GM21367 (cell line): ENCODE data around the gene BBS2.
"Not testable (repeated sequence)": the region's sequence is repeated elsewhere in the genome, so short reads cannot be mapped to it uniquely, and the experiment has no call there.

Experiments
- ATAC-seq: cut with Tn5 transposase; IDR thresholded peaks from one replicate; pipeline ENCODE4 v1.9.1; 2021; ENCODE audit not compliant: unreplicated experiment

BBS2 gene

DNA sequence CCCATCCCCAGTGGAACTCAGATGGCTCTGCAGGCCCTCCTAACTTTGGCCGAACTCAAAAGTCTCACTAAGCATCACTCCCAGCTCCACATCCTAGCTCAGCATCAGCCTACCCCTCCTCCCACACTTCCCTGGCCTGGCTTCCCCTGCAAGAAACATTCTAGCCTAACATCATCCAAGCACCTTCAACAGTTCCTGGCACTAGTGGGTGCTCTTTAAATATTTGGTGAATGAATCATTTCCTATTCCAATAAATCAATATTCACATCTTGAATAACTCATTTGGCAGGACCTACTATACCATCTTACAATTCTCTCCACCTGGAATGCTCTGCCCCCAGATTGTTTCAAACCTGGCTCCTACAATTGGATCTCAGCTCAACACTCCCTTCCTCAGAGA, 11.0 kb upstream of the BBS2 start:
- no peak for ATAC-seq

DNA sequence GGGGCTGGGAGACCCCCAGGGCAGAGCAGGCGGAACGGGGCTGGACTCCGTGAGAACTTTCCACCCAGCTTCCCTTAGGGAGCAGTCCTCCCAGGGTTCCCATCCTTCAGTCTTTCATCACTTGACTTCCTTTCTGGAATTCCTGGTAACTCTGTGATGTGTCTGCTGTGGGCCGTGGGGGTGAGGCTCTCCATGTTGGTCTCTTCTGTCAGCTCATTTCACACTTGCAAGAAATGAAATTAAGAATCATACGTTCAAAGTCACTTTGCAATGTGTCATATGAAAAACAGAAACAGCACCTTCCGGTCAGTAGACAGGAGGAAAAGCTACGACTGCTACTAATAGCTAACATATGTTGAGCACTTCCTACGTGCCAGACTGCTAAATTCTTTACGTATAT, 5.4 kb upstream of the BBS2 start:
- ATAC-seq = no peak

DNA sequence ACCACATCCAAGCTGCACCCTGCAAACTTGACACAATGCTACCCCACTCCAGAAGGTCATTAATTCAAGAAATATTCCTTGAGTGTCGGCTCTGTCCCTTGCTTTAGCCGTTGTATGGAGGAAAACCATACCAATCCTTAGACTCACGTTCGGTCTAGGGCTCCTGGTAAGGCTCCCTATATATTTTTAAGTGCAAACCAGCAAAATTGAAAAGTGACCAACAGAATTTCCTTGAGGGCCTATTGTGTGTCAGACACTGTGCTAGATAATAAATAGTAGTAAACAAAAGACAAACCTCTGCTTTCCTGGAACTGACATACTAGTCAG, 390 bp upstream of the BBS2 start:
- no peak for ATAC-seq

DNA sequence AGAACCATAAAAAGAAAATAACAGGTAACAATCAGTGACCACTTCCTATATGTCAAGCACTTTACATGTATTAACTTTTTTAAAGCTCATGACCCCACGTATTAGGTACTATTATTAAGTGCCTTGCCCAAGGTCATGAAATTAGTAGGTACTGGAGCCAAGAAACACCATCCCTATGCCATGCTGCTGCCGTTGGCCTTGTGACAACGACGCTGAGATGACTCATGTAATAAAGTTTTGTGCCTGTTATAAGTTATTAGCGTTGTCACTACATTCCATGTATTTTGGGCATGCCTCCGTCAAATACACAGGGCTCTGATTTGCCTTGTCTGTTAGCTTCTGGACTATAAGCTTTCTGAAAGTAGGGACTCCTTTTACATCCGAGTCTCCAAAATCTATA, 1.4 kb downstream of the BBS2 start:
- no peak for ATAC-seq

DNA sequence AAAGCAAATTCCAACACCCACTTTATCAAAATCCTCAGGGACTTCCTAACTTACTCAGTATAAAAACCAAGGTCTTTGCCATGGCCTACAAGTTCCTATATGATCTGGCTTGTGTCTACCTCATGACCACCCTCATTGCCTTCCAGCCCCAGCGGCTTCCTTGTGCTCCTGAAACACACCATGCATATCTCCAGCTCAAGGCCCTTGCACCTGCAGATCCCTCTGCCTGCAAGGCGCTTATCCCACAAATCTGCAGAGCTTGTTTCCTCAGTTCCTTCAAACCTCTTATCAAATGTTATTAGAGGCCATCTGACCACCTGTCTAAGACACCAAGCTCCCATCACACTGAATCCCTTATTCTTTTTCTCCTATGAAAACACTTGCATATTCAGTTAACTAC, 2.6 kb downstream of the BBS2 start:
- no peak for ATAC-seq

DNA sequence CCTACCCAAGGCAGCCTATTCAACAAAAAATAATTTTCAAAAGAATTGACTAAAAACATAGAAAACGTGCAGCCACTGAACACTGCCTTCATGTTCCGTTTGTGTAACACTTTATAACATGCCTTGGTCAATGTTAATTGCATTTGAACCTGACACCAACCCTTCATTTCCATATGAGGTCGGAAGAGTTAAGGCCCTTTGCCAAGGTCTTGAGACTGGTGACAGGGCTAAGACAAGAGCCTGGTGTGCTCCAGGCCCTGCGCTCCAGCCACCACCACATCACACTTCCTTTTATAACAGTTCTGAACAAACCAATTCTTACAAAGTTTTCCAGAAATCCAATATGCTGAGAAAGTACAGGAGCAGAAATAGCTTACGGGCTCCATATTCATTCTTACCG, 4.2 kb downstream of the BBS2 start:
- no peak for ATAC-seq

DNA sequence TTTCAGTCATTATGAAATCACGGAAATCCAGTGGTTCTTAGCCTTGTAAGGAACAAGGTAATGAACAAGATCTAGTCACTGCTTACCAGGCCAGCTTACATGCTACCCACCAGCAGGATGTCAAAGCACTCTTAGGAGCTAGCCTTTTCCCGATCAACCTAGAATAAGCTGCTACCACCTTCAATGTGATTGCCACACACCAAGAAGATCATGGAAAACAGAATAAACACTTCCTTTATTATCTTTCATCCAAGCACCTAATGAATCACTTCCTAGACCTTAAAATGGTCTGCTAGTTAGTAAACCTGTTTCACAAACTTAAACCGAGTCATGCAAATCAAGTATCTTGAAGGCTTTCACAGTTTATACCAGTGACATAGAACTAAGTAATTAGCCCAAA, 5.0 kb downstream of the BBS2 start:
- no peak for ATAC-seq

DNA sequence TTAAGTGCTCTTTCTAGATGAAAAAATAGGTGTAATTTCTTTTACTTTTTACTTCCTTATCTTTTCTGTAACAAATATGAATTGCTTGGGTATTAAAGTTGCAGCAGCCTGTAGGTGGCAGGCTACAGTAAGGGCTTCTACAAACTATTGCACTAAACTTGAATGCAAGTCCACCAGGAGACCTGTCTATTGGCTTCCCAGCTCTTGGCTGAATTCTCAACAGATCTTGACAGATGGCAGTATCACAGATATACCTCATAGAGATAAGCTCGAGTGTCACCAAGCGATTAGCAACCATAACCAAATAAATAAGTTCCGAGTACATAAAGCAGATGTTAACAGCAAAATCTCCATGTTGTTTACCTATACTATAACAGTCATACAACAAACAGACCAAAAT, 5.9 kb downstream of the BBS2 start:
- ATAC-seq = no peak

DNA sequence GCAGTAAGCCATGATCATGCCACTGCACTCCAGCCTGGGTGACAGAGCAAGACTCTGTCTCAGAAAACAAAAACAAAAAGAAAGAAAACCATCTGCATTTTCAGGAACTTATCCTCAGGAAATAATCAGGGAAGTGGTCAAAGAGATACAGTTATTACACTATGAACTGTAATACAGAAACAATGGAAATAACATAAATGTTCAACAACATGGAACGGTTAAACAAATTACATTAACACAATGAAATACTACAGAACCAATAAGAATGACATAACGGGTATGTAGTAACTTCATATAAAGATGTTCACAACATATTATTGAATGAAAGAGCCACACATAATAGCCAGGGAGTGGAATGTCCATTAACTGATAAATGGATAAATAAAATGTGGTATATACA, 6.7 kb downstream of the BBS2 start:
- no peak for ATAC-seq

DNA sequence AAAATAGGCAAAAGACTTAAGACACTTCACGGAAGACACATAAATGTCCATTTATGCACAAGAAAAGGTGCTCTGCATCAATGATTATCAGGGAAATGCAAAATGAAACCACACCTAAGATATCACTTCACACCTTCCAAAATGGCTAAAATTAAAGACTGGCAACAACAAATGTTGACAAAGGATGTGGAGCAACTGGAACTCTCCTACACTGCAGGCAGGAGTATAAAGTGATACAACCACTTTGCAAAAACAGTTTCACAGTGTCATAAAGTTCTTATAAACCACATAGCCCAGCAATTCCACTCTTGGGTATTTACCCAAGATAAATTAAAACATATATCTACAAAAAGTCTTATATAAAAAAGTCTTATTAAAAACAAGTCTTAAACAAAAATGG, 7.8 kb downstream of the BBS2 start:
- no peak for ATAC-seq

DNA sequence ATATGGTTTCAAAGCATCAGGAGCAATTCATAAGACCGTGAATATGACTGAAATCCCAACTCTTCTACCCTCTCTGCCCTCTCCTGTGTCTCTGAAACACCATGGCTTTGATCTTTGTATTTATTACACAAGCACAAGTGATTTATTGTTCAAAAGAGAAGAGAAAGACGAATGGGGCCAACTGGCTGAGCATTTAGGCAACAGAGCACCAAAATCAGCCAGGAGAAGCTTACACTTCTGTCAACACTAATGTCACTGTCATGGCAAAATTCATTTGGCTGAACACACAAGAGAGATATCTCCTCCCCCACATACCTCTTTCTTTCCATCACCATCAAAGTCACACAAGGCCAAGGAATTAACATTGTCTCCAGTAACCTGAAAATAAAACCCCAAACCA, 9.3 kb downstream of the BBS2 start:
- no peak for ATAC-seq

DNA sequence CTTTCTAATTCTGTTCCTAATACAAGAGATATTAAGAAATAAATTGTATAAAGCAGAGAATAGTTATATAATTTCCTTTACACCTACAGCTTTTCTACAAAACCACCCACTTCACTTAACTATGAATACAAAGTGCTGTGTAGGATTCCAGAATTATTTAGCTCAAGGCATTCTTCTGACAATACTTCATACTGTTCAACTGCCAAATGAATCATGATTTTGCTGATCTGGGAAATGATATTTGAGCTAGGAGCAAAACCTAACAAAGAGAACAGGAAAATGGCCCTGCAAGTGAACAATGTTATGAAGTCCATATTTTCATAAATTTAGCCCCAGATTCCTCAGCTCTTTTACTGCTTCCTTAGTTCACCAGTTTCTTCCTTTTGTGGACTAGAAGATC, 12.9 kb downstream of the BBS2 start:
- no peak for ATAC-seq

DNA sequence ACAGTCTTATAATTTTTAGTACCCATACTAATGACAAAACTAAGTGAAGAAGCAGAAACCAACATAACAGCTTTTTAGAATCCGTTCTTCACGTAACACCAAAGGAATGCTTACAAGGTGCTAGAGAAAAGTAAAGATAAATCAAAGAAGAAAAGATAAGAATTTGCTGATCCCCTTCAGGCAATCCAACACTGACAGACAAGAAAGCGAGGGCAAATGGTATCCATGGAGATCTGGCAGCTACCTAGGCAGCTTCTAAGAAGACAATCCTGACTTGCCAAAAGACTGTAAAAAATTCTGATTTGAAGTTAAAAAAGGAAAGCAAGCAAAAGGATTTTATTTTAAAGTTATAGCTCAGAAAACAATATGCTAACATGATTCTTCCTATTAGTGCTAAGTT, 14.6 kb downstream of the BBS2 start:
- no peak for ATAC-seq

DNA sequence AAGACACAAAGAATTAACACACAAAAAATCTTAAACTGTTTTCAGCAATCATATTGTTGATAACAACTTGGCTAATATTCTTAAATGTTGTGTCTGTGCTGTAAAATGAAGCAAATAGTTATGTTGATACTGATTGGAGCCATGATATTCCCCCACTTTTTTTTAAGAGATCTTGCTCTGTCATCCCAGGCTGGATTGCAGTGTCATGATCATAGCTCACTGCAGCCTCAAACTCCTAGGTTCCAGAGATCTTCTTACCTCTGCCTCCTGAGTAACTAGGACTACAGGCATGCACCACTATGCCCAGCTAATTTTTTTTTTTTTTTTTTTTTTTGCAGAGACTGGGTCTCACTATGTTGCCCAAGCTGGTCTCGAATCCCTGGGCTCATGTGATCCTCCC, 26.0 kb downstream of the BBS2 start:
- ATAC-seq = no peak

DNA sequence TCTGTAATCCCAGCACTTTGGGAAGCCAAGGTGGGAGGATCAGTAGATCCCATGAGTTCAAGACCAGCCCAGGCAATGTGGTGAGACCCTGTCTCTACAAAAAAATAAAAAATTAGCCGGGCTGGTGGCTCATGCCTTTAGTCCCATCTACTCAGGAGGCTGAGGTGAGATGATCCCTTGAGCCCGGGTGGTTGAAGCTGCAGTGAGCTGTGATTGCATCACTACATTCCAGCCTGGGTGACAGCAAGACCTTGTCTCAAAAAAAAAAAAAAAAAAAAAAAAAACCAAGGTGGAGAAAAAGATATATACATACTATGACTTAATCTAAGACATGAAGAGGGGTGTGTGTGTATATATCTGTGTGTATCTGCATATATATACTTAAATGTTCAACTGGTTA, 26.7 kb downstream of the BBS2 start:
- no peak for ATAC-seq

DNA sequence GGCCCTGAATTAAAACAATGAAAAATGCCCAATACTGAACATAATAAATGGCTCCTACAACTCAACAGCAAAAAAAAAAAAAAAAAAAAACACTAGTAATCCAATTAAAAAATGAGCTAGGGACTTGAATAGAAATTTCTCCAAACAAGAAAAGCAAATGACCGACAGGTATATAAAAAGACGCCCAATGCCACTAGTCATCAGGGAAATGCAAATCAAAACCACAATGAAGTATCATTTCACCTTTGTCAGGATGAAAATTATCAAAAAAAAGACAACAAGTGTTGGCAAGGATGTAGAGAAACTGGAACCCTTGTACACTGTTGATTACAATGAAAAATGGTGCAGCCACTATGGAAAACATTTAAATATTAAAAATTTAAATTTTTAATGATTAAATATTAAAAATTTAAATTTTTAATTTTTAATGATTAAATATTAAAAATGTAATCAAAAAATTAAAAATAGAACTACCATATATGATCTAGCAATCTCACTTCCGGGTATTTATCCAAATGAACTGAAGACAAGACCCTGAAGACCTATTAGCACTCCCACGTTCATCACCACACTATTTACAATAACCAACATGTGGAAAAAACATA, 28.1 kb downstream of the BBS2 start:
- ATAC-seq = no peak

DNA sequence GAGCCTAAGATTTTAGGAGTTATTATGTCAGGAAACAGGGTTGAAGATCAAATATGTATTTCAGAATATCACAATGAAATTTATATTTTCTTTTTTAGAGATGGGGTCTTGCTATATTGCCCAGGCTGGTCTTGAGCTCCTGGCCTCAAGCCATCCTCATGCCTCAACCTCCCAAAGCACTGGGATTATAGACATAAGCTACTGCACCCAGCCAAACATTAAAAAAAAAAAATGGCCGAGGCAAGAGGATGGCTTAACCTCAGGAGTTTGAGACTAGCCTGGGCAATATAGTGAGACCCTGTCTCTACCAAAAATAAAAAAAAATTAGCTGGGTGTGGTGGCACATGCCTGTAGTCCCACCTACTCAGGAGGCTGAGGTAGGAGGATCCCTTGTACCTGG, 31.0 kb downstream of the BBS2 start:
- not testable (repeated sequence) for ATAC-seq

DNA sequence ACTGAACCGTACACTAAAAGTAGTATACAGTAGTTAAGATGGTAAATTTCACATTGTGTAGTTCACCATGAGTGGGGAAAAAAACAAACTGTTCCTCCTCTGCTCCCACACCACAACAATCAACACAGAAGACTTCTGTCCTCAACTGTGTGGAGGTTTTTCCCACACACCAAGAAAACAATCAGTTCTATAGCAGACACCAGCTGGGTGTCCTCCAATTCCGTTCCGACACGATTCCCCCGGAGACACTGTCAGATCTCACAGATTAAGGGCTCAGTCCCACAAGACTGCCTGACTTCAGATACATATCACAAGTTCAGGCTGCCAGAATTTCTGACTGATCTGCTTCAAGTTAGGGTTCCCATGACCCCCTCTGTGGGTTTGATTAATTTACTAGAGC, 31.8 kb downstream of the BBS2 start:
- ATAC-seq = no peak

DNA sequence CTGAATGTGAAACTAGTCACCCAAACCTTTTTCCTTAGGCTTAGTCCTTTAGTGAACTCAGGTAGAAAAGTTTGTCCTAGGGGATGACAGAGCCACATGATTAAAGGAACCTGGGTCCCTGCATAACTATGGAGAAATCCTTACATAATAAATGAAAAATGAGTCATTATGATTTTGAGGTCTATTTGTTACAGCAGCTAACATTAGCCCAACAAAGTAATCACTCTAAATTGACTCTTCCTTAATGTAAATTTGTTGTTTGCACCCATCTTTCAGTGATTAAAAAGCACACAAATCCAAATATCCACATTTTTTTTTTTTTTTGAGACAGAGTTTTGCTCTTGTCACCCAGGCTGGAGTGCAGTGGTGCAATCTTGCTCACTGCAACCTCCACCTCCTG, 36.4 kb downstream of the BBS2 start:
- ATAC-seq = no peak

DNA sequence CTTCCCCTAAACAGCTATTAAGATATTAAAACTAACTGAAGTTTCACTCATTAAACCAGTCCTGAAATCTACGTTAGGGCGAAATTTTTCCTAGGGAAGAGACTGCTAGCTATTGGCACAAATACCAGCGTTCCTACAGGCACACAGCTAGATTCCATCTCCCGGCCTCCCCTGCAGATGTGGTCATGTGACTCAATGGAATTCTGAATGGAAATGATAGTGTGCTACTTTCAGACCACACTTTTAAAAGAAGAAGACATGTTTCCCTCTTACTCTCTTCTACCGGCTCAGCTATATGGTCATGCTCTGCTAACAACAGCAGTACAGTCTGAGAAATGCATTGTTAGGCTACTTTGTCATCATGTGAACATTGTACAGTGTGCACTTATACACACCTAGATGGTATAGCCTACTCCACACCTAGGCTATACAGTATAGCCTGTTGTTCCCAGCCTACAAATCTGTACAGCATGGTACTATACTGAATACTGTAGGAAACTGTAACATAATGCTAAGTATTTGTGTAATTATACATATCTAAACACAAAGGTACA, 37.1 kb downstream of the BBS2 start:
- ATAC-seq = no peak

DNA sequence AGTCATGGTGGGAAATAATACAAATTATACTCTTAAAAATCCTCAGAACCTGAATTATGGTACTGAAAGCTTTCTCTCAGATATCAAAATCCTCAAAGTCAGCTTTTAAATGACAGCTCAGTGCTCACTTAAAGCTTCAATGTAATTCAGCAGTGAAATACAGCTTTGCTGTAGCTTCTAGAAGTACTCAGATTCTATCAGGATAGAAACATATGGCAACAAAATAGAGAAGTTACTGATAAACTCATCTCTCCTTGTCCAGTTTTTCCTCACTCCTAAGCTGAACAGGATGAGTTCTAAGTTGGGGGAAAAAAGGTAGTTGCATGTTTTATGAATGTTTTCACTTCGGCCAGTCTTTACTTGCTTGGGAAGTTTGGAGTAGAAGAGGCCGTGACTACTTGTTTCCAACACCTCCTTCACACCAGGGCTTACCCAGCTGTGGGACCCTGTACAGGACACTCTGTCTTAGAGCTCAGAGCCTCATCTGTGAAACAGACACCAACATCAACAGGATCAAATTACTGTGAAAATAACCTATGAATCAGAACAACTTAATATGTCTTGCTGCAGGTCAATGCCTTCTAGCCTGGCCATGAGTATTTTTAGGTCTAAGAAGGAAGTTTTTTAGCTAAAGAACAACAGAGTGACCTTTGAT, 38.2 kb downstream of the BBS2 start:
- ATAC-seq = no peak

DNA sequence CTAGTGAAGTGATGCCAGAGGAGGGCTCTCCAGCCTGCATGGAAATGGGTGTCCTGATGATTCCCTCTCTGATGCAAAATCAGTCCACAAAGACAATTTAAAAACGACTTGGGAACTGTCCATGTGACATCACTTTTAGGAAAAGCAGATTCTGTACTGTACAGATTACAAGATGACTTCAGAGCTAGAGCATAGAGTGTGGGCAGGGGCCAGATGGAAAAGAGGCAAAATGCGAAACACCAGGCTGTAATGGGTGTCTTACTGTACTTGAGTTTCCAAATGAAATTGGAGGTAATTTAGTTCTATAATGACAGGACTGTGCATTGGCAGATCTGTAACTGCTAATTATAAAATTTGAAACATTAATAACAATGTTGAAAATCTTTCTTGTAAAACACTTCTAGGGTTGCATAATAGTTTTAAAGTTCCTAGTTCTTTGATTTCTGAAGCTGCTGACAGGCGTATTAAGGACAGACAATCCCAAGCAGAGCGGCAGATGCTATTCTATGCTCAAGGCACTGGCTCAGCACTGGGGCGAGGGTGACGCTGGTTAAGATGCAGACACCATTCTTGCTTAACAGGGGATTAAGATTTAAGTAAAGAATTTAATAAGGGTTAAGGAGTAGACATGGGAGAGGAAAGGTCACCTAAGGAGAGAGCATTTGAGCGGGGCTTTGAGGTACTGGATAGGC, 38.9 kb downstream of the BBS2 start:
- no peak for ATAC-seq

DNA sequence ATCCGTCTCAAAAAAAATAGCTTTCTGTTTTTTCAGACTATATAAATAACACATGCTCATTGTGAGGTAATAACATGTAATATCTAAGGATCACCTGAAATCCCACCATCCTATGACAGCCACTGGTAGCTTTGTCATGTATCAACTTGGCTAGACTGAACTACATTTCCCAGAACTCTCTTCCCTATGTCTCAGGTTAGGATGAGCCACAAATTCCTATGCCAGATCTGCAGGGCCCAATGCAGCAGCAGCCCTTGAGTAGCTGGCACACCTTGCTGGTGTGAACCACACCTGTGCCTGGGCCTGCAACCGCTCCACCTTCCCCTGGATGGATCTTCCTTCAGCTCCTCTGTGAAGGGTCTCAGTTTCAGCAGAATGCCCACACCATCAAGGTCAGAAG, 40.4 kb downstream of the BBS2 start:
- no peak for ATAC-seq
